ENCODE results near the gene ASTN2. TPM values are rescaled to one million over a fixed set of nuclear protein-coding genes. Genes with fewer than 3 reads are reported as not detected.

The ASTN2 gene
- polyA plus RNA-seq, 1 experiment = 12.8 TPM

DNA sequence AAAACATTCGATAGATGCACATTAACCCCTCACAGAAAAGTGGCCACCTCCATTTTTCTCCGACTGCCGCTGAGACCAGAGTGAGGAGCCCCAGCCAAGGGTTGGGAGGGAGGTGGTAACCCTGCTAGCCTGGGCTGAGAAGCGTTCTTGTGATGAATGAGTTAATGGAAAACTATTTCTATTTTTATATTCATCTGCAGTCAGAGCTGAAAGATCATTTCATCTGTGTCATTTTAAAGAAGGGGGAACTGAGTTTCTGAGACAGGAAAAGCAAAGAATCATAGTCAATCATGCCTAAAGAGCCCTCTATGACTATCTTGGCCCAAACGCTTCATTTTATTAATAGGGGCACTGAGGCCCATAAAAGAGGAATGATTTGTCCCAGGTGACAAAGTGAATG, 1031.7 kb downstream of the ASTN2 start:
- ChIA-PET POLR2A (no interaction called here), CTCF (interaction anchor here (1.2 kb wide), 1 partner anchor 9 kb away, joined by 3 read pairs; no protein-coding TSS in a partner anchor)
- Histone ChIP-seq H3K27me3 (ENCODE audit: control insufficient read depth, insufficient read depth, low read length) (no peaks in the 10 kb centered on the region), H3K4me3 (ENCODE audit: low read depth, low read length) (no peak overlapping the region), H3K36me3 (ENCODE audit: control insufficient read depth, insufficient read depth, low read length) (peaks cover 20% of the 10 kb centered on the region)
- no peak for DNase-seq (ENCODE audit: low read depth)
- TF ChIP-seq CTCF (IDR thresholded peaks at IDR 0.05; ENCODE audit: insufficient read depth, low read depth, low read length) = no peak

DNA sequence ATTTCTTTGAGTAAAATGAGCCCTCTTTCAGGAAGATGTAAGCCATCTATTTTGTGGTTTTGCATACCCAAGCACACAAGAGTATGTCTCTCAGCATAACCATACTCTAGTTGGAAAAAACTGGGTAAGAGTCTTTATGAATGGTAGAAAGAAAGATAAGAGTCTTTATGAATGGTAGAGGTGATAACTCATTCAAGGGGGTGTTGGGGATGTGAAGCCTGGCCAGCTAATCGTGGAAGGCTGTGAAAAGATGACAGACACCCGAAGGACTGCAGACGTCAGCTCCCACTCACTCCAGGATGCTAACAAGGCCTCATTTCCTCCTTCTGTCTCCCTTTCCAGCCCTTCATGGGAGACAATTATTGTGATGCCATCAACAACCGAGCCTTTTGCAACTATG, 1032.8 kb downstream of the ASTN2 start:
- TF ChIP-seq CTCF (IDR thresholded peaks at IDR 0.05; ENCODE audit: insufficient read depth, low read depth, low read length) = no peak
- Histone ChIP-seq H3K27me3 (ENCODE audit: control insufficient read depth, insufficient read depth, low read length) (no peaks in the 10 kb centered on the region), H3K4me3 (ENCODE audit: low read depth, low read length) (no peak overlapping the region), H3K36me3 (ENCODE audit: control insufficient read depth, insufficient read depth, low read length) (peaks cover 22% of the 10 kb centered on the region)
- POLR2A ChIA-PET = no interaction called here
- DNase-seq (ENCODE audit: low read depth) = no peak
- CTCF ChIA-PET = interaction anchor here (1.2 kb wide), 1 partner anchor 11 kb away, joined by 3 read pairs; no protein-coding TSS in a partner anchor

DNA sequence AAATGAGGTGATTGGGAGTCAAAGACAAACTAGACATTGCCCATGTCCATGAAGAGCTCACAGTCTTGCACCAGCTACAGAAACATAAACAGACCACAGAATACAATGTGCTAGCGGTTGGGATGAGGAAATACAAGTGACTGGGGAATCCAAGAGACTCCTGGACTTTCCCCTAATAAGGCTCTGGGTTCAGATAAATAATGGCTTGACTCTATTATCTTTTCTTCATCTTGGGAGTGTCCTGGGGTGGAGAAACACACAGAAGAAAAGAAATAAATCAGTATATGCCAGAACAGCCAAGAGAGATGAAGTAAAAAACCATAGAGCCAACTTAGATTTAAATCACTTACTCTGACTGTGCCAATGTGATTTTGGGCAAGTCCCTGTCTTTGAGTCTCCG, 1033.5 kb downstream of the ASTN2 start:
- POLR2A ChIA-PET = interaction anchor here (0.5 kb wide), 1 partner anchor 59 kb away, joined by 7 read pairs; no protein-coding TSS in a partner anchor

DNA sequence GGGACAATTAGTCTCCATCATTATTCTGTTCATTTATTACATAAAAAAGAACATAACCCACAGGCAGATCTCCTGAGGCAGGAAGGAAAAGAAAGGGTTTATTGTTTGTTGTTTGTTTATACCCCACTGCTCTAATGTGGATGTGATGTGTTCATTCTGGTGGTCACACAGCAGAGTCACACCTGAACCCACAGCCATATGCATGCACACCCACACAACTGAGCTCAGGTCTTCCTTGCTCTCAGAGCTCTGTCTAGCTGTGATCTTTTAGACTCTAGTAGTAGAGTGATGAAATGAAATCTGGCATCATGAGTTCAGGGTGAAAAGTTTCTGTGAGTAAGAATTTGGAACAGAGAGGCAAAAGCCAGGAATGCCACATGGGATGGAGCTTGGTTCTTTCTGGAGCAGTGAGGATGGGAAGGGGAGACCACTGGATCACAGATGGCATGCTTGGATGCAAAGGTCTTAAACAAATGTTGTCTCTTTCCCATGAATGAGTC, 1034.3 kb downstream of the ASTN2 start:
- DNase-seq (ENCODE audit: low read depth) = no peak
- CTCF ChIA-PET = no interaction called here
- peaks cover 17% of the 10 kb centered on the region for H3K36me3 ChIP-seq (ENCODE audit: control insufficient read depth, insufficient read depth, low read length)
- no peaks in the 10 kb centered on the region for H3K27me3 ChIP-seq (ENCODE audit: control insufficient read depth, insufficient read depth, low read length)
- no peak for TF ChIP-seq CTCF (IDR thresholded peaks at IDR 0.05; ENCODE audit: insufficient read depth, low read depth, low read length)
- no peak overlapping the region for H3K4me3 ChIP-seq (ENCODE audit: low read depth, low read length)
- POLR2A ChIA-PET = interaction anchor here (0.5 kb wide), 1 partner anchor 59 kb away, joined by 7 read pairs; no protein-coding TSS in a partner anchor

More for the DNA sequence above, 1033.5 kb downstream of the ASTN2 start:
- Histone ChIP-seq H3K36me3 (ENCODE audit: control insufficient read depth, insufficient read depth, low read length) (peaks cover 19% of the 10 kb centered on the region), H3K27me3 (ENCODE audit: control insufficient read depth, insufficient read depth, low read length) (no peaks in the 10 kb centered on the region), H3K4me3 (ENCODE audit: low read depth, low read length) (no peak overlapping the region)
- no peak for DNase-seq (ENCODE audit: low read depth)
- TF ChIP-seq CTCF (IDR thresholded peaks at IDR 0.05; ENCODE audit: insufficient read depth, low read depth, low read length) = no peak
- CTCF ChIA-PET = no interaction called here

- ChIA-PET POLR2A (no interaction called here), CTCF (no interaction called here)
- H3K36me3 ChIP-seq (ENCODE audit: control insufficient read depth, insufficient read depth, low read length) = peaks cover 17% of the 10 kb centered on the region
- no peak for DNase-seq (ENCODE audit: low read depth)
- H3K27me3 ChIP-seq (ENCODE audit: control insufficient read depth, insufficient read depth, low read length) = no peaks in the 10 kb centered on the region
- no peak for TF ChIP-seq CTCF (IDR thresholded peaks at IDR 0.05; ENCODE audit: insufficient read depth, low read depth, low read length)
- no peak overlapping the region for H3K4me3 ChIP-seq (ENCODE audit: low read depth, low read length)
Measured at GRCh38 chr9:116379821-116380220, 1035.0 kb downstream of the ASTN2 start.
